HCEC 1CT (cell line): ENCODE data around the gene PRKCD.

Source experiments
- DNase-seq: peaks from one replicate; pipeline ENCODE4 v3.0.0-alpha.2; 2017

The PRKCD gene

DNA sequence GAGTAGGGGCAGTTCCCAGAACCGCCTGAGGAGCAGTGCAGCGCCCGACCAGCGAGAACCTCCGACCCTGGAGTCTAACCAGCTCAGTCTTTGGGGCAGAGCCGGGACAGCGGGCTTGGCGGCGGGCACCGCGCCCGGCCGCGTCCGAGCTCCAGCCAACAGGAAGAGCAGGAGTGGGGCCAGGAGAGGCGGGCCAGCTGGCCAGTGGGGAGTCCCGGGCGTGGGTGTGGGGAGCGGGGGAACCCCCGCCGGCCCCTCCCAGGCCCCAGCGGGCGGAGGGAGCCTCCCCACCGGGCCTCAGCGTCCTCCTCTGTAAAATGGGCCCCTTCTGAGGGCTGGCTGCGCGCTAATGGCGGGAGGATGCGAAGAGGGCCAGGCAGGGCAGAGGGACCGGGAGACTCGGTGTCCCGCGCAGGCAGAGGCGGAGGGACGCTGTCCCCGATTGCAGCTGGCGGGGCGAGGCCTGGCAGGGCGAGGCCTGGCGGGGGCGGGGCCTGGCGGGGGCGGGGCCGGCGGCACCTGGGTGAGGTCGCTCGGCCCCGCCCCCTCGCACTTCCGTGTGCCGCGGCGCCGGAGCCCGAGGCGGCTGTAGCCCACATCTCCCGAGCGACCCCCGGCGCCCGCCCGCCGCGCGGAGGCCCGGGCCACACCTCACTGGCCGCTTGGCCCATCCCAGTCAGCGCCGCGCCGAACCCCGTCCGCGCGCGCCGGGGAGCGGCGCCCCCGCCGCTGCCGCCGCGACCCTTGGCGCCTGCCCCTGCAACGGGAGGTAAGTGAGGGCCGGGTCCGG lies at the start of gene PRKCD:
PRKCD (plus strand) TSS at position 550 of the 790 bp plus-strand sequence. CDS start 17,214 bp downstream, outside the sequence.
- DNase-seq: peak; percentile 88

DNA sequence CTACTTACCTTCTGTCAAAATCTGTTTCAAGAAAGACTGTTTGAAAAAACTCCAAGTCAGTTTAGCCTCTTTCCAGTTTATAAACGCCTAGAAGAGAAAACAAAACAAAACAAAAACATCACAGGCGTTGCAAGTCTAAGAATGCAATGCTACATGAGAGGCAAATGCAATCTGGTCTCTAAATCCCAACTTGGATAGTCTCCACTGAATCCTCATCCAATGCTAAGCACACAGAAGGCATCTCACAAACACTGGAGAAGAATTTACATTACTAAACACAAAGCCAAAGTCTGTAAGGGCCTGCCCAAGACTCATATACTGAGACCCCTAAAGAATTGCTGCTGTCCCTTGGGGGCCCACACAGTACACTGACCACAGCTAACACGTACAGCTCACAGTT lies 49.2 kb upstream of the PRKCD start:
- DNase-seq: no peak

DNA sequence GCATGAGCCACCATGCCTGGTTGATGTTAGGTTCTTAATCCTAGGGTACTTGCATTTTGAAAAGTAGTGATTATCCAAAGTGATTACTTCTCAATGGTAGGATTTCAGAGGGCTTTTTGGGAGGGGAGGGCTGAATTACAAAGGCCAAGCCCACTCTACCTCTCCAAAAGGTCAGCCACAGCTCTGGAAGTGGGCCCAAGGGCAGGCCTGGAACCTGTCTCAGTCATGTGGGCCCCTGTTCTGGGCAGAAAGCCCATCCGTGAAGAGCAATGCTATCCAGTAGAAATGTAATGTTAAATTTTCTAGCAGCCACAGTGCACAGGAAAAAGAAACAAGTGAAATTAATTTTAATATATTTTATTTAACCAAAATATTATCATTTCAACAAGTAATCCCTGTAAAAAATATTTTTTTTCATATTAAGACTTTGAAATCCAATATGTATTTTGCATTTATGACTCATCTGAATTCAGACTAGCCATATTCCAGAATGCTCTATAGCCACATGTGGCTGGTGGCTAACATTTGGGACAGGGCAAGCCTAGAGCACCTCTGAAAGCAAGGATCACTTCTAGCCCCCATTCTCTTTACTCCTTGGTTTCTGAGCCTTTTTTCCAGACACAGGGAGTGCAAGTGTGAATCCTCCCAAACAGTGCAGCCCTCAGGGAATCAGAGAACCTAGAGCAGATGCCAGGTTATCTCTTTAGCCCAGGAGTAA lies 47.6 kb upstream of the PRKCD start:
- no peak for DNase-seq

DNA sequence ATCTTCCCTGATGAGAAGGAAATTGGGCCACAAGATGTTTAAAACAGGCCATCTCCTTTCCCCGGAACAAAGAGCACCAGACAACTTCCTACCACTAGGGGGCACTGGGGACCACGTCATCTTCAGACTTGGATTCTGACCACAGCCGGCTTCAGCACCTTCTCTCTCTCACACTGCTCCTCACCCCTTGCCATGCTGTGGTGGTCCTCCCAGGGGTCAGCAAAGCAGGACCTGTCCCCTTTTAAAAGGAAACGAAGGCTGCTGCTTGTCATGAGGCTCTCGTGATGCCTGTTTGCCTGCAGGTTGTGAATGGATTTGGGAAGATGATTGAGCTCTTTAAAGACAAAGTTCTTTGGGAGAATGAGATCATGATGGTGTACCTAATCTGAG lies 47.0 kb upstream of the PRKCD start:
- peak; percentile 70 for DNase-seq

DNA sequence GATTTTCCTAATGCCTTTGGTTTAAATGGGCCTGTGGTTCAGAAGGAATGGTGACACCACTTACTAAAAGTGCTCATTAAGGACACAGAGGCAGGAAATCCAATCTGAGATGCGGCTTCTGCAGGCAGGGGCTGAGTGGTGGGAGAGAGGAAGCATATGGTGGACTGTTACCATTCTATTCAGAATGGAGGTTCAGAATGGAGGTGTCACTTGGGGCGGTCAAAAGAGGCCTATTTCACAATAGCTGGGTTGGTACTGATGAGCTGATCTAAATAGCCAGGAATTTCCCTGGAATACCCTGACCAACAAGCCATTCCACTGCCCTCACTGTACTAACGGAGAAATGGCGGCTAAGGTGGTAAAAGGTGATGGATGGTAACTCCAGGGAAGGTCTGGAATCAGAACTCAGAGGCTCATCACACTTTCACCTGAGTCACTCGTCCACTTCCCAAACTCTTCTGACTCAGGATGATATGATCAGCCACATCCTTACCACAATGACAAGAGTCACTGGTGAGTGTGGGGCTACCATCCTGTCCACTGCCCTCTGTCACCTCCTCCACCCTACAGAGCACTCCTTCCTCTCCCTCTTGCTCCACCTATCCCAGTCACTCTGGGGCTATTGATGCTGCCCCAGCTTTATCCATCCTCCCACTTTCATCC lies 46.5 kb upstream of the PRKCD start:
- DNase-seq: peak; percentile 41

DNA sequence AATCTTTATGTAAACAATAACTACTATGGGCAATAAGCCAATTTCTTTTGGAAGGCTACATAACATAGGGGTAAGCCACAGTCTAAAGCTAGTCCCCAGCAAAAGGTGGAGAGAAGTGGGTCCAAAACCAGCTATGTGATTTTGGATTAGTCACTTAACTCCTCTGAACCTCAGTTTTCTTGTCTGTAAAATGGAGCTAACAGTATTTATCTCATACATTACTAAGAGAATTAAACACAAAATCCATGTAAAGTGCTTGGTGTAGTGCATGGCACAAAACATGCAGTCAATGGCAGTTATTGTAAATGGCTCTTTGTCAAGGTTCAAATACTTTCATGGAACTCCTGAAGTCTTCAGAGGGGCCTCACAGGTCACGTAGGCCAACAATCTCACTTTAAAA lies 44.1 kb upstream of the PRKCD start:
- DNase-seq: no peak

DNA sequence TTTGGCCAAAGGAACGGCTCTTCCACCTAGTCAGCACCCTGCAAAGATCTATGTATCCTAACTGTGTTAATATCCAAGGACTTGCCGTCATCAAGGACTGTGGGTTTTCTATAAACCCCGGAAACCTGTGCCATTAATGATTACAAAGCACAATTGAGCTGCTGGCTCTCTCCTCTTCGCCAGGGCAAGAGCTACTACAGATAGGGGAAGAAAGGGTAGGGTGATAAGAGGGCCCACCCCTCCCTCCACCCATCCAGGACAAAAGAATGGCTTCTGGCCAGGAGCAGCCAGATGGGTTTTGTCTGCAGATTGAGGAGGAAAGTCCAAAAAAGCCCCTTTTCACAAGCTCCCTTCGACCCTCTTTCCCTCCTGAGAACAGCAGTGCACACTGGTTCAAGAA lies 40.7 kb upstream of the PRKCD start:
- DNase-seq: no peak

DNA sequence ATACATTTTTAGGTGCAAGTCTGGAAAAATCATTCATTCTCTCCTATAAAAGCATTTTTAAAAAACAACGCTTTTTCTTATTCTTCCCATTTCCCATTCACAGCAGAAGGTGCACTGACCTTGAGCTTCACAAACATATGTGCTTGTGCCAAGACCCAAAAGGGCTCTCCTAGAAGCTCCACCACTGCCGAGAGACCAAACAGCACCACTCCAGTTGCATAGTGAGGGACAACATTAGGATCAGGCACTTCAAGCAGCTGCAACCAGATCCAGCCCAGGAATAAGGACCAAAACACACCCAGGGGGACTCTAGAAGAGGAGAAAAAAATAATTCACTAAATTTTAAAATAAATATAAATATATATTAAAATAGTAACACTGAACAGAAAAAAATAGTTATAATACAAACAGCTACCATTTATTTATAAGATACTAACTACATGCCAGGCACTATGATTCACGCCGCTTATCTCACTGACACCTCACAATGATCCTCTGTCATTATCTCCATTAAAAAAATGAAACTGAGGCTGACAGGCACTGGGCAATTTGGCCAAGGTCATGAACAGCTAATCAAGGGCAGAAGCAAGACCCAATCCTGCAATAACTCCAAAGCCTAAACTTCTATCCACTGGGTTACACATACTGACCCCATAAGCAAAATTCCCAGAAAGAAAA lies 38.6 kb upstream of the PRKCD start:
- DNase-seq: no peak

DNA sequence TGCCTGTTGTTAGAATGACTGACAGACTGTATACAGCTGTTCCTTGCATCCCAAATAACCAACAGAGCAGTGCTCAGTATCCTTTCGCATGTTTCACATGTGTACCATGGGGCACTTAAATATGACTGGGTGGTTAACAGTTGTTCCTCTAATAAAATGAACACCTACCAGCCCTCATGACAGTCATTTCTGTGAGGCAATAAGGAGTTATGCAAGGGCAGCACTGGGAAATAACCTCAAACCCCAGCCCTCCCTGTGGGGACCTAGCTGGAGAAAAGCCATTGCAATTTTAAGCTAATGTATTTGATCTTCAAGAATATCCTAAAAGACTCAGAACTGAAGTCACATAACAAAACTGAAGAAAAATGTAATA lies 38.1 kb upstream of the PRKCD start:
- DNase-seq: no peak

DNA sequence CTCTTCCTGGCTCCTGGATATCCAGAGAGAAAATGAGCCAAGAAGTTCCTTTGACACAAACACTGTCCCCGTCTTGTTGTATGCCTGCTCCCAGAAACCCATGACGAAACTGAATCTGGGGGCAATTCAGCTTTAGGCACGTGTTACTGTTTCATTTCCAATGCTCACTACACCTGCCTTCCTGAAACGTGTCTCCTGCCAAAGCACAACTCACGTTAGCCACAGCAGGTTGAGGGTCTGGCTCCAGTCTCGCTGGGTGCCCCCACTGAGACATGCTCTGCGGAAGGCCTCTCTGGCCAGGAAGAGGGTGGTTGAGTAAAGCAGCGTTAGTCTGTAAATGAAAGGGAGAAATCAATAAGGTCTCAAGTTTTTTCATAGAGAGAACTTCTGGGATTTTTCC lies 37.5 kb upstream of the PRKCD start:
- DNase-seq: no peak

DNA sequence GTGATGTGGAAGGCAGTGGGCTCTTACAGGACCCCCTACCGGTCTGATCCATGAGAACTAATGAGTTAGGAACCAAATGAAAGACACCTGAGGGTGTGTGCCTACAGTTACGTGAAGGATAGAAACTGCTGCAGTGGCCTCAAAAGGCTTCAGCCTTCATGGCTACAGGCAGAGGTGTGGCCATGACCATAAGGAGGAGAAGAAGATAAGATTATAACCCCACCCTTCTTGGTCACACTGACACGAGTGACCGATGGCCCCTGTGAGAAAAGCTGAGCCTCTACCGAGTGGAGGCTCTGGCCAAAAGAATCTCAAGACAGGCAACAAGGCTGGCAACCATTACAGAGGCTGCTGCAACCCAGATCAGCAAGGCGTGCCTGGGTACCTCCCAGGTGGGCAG lies 37.1 kb upstream of the PRKCD start:
- DNase-seq: no peak

DNA sequence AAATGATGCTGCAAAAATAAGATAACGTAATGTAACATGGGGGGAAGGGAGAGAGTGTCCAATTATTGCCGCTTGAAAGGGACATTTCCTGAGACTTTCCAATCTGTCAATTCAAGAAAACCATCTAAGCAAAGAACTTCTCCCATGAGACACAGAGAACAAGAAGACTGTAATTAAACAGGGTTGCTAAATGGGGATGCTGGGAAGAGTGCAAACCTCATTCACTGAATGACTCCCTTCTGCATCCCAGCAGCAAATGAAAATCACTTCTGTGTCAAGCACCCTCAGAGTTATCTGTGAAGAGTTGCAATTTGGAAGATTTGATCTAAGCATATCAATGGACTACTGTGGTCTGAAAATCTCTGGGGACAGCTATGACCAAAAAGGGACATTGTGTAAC lies 34.4 kb upstream of the PRKCD start:
- DNase-seq: no peak

DNA sequence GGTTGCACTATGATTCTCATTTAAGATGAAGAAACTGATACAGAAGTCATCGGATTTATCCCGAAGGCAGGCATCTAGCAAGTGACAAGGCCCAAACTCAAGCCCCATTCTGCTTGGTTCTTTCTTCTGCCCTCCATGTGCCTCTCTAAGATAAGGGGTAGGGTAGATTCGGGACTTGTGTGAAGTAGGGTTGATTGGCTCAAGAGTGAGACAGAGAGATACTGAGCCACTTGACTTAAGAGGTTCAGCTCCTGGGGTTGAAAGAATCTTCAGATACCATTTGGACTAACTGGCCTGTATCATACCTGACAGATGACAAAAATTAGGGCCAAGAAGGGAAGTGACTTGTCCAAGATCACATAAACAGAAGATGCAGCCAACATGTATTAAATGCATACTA lies 31.7 kb upstream of the PRKCD start:
- DNase-seq: no peak

DNA sequence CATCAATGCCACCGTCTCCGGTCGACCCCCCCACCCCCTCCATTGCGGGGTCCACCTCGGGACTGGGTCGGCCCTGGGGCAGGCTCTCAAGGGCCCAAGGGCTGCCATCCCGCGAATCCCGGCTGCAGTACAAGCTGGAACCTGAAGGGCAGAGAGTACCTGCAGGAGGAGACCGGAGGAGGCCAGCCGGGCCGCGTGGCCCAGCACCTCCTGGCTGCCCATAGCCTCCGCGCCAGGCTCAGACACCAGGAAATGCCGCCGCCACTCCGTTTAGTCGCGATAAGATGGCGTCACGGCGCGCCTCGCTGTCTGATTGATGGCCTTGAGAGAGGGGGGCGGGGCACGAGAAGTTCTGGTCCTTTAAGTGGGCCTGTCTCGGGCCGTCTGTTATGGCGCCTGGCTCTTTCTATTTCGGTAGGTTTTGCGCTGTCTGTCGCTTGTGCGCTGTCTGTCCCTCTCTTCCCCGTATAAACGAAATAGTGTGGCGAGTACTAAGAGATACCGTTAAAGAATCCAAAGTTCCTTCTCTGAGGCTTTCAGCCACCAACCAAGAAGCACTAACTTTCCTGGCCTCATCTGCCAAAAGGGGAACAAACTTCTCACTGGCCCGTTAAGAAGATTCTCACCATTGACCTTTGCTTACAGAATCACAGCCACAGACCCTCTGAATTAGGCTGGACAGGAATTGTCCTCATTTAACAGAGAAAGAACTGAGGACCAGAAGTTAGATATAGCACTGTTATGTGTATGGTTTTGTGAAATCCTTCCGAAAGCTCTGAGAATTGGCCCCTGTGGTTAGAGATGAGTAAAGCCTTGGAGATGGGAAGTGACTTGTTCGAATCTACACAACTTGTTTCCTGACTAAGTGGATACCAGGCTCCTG lies 30.6 kb upstream of the PRKCD start, which contains the start of gene RFT1:
RFT1 (minus strand) TSS at position 257 of the 883 bp plus-strand sequence; CDS start at position 222, 35 bp downstream.
- peak; percentile 92 for DNase-seq

DNA sequence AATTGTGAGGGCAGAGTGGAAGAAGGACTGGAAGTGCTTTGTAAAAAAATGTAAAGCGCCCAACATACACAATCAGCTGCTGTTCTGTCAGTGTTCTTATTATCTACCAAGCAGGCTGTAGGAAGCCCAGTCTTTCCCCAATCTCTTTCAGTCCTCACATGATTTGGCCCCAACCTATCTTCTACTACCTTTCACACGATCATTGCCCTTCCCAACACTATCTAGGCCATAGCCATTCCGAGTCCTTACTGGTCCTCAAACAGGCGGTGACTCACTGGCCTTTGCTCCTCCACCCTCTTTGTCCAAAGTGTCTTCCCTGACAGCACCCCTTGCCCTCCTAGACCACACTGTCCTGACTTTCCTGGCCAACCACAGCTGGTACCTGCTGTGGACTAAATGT lies 29.9 kb upstream of the PRKCD start:
- no peak for DNase-seq

DNA sequence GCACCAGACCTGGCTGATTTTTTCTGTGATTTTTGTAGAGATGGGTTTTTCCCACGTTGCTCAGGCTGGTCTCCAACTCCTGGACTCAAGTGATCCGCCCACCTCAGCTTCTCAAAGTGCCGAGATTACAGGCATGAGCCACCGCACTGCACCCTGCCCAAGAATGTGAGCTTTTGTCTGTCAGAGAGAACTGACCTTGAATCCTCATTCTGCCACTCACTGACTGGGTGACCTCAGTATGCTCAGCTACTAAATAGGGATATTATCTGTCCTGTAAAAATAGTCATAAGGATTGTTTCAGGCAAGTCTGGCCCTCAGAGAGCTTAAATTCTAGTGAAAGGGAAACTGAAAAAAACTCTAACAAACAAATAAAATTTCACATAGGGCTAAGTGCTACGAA lies 28.7 kb upstream of the PRKCD start:
- no peak for DNase-seq

DNA sequence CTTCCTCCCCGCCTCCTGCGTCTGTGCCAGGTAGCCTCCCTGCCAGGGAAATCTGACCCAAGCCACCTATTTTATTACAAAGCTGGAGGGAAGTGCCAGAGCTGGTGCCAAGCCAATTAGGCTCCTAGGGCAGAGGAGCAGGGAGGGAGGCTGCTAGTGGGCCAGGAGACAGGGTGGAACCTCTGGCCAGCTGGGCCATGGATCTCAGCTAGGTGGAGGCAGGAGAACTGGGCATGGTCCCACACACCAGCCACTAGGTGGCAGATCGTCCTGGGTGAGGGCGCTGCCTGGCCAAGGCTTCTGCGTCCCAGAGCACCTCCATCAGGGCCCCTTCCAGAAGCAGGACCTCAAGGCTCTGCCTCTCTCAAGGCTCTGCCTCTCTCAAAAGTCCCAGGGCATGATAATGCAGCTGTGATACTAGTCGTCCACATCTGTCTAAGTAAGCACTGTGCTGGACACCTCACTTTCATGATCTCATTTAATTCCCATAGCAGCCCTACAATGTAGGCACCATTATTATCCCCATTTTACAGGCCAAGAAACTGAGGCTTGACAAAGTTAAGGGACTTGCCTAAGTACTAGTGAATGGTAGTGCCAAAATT lies 26.3 kb upstream of the PRKCD start:
- DNase-seq: peak; percentile 72

DNA sequence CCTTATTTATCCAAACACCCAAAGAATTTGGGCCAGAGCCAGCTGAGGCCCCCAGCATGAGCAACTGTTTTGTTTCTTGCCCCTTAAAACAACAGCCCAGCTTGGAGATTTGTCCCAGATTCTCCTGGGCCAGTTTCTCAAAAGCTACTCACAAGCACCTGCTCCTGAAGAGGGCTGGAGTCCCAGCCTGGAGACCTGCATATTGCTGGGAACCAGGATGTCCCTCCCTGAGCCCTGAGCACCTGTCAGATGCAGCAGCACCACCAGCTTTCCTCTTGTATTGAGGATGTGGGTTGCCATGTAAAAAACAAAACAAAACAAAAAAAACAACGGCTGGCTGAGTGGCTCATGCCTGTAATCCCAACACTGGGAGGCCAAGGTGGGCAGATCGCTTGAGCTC lies 23.8 kb upstream of the PRKCD start:
- DNase-seq: no peak

DNA sequence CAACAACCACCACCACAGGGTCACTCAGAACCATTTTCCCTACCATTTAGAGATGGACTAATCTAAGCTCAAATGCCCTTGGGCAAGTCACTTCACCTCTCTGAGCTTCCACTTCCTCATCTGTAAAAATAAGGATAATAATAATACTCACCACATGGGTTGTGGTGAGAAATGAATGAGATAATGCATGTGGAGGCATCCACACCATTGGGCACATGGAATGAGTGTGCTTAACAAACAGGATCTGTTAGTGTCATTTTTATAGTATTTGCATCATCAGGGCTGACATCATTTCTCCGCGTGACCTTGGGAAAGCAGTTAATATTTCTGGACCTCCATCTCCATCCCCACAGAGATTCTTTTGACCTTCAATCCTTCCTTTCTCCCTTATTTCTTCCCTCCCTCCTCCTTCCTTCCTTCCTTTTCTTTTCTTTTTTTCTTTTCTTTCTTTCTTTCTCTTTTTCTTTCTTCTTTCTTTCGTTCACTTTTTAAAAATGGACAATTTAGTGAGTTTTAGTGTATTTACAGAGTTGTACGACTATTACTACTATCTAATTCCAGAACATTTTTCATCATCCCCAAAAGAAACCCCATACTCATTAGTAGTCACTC lies 23.1 kb upstream of the PRKCD start:
- no peak for DNase-seq

DNA sequence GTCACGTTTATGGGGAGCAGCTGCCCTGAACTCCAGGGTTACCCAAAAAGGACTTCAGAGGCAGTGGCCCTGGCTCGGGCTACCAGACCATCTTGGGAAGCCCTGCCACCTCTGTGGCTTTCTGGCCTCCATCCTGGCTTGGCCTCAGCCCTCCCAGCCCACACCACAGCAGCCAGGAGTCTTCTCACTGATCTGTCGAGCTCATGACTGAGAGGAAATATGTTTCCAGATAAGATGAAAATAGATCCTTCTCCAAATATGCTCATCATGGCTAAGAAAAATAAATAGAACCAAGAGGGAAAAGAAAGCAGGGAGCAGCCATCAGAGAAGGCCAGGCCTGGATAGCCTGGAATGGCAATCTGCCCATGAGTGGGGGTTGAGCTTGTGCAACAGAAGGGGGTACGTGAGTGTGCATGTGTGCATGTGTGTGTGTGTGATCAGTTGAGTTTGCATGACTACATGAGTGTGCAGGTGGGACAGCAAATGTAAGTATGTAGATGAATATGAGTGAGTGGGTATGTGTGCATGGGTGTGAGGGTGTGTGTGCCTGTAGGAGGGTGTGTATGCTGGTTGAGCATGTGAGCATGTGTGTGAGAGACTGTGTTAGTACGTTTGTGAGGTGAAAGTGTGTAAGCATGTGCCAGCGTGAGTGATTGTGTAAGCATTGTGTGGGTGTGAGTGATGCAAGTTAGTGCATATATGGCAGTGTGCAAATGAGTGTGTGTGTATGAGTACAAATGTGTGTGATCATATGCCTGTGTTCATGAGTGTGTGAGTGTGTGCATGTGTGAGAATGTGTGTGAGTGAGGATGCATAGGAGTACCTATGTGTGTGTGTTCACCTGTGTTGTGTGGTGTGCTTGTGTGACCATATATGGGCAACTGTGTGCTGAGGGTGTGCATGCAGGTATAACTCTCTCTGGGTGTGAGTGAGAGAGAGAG lies 20.8 kb upstream of the PRKCD start:
- DNase-seq: no peak
